ENCODE data around the gene SIRT4.
"Not testable (repeated sequence)": the region's sequence is repeated elsewhere in the genome, so short reads cannot be mapped to it uniquely, and the experiment has no call there.

SIRT4 gene

DNA sequence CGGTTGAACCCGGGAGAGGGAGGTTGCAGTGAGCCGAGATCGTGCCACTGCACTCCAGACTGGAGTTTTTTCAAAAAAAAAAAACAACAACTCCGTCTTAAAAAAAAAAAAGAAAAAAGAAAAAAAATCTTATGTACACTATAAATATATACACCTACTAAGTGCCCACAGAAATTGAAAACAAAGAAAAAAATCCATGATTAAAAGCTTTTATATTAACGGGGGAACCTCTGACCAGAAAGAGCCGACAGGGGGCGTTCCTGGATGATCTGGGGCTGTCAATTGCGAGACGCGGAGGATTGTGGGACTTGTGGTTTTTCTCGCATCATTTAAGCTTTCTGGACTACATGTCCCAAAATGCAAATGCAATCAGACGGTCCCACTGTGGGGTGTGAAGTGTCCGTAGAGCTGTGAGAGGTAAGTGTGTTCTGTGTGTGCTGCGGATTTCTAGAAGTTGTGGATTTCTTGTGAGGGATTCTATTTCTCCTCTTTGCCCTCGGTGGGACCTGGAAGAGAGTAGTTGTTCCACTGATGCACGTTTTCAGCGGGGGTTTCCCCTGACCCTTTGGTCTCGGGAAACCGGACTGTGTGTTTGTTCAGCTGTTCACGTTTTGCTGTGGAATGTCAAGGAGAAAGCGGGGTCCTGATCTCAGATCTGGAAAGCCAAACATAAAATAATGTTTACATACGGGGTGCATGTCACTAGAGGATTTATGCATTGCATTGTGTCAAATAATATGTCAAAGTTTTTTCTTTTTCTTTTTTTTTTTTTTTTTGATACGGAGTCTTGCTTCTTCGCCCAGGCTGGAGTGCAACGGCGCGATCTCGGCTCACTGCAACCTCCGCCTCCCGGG, at the start of gene SIRT4:
SIRT4 (plus strand) TSS at position 360 of the 854 bp plus-strand sequence. CDS start 1,241 bp downstream, outside the sequence.
- DNase-seq (ENCODE audit: low read depth in 2 of 2), result peak; percentile 68 to 82

DNA sequence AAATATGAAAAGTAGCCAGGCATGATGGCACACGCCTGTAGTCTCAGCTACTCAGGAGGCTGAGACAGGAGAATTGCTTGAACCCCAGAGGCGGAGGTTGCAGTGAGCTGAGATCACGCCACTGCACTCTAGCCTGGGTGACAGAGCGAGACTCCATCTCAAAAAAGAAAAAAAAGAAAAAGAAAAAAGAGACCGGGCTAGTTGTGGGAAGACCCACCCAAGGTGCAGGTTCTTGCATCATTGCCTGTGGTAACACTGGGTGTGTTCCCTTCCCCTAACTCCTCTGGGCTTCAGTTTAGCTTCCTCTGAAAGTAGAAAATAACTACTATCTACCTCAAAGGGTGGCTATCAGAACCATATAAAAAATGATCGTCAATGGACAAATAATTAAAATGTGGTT, 48.8 kb upstream of the SIRT4 start:
- not testable (repeated sequence) for DNase-seq (ENCODE audit: low read depth in 2 of 2)

- DNase-seq (ENCODE audit: low read depth in 2 of 2), result no peak
Observed at GRCh38 chr12:120254809-120255208, 47.3 kb upstream of the SIRT4 start.

GRCh38 chr12:120257041-120257821, 44.9 kb upstream of the SIRT4 start:
- no peak for DNase-seq (ENCODE audit: low read depth in 2 of 2)

DNA sequence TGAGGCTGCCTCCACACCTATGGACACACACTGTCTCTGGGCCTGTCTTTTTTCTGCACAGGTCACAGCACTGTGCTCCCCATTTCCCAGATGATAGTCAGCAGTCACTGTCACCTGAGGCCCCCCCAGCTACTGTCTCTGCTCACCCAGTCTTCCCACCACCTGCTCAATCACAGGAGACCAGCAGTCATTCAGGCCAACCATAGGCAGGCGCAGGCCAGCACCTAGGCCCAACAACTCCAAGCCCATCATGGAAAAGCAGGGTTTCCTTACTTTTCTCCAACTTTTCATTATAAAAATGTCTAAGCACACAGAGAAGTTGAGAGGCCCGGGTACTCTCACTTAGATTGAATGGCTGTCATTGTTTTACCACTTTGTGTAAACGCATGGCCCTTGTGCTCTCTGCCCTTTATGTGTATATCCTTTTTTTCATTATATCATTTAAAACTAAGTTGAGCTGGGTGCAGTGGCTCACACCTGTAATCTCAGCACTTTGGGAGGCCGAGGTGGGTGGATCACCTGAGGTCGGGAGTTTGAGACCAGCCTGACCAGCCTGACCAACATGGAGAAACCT, 43.7 kb upstream of the SIRT4 start:
- DNase-seq (ENCODE audit: low read depth in 2 of 2), result no peak

GRCh38 chr12:120259418-120260202, 42.5 kb upstream of the SIRT4 start:
- no peak for DNase-seq (ENCODE audit: low read depth in 2 of 2)

DNA sequence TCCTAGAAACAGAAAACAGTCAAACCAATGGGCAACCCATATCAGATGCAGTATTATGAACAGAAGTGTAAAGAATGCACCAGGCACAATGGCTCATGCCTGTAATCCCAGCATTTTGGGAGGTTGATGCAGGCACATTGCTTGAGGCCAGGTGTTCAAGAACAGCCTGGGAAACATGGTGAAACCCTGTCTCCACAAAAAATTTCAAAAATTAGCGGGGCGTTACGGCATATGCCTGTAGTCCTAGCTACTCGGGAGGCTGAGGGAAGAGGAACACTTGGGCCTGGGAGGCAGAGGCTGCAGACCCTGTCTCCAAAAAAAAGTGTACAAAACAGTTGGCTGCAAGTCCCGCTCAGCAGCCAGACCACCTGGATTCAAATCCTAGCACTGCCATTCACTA, 41.5 kb upstream of the SIRT4 start:
- no peak for DNase-seq (ENCODE audit: low read depth in 2 of 2)

GRCh38 chr12:120261951-120262851, 39.9 kb upstream of the SIRT4 start:
- DNase-seq (ENCODE audit: low read depth in 2 of 2), result no peak

GRCh38 chr12:120262852-120263747, 39.0 kb upstream of the SIRT4 start:
- DNase-seq (ENCODE audit: low read depth in 2 of 2), result no peak

- DNase-seq (ENCODE audit: low read depth in 2 of 2), result no peak
Observed at GRCh38 chr12:120263748-120264085, 38.4 kb upstream of the SIRT4 start.

GRCh38 chr12:120264086-120264903, 37.8 kb upstream of the SIRT4 start:
- DNase-seq (ENCODE audit: low read depth in 2 of 2), result no peak

GRCh38 chr12:120264904-120265472, 37.1 kb upstream of the SIRT4 start:
- no peak for DNase-seq (ENCODE audit: low read depth in 2 of 2)

- peak; percentile 82 to 87 for DNase-seq (ENCODE audit: low read depth in 2 of 2)
Observed at GRCh38 chr12:120265473-120266179, 36.5 kb upstream of the SIRT4 start, which contains the start of gene PXN. Gene PXN, minus strand, starts transcription at chr12:120265730. Its CDS starts 101 bp downstream, at chr12:120265629.

- no peak for DNase-seq (ENCODE audit: low read depth in 2 of 2)
Observed at GRCh38 chr12:120266180-120266870, 35.8 kb upstream of the SIRT4 start.

DNA sequence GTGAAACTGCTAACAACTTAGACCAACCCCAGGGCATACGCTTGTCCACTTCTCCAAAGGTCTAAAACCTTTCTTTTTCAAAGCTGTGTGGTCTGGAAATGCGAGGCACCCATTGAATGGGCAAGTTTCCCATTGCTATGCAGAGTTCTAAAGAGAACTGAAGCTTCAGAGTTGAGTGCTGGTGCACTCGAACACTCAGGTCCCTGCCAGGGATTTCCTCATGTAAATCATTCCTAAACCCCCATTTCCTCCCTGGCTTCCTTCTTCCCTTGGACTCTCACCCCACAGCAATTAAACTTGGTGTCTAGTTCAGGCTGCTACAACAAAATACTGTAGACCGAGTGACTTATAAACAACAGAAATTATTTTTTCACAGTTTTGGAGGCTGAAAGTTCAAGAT, 34.4 kb upstream of the SIRT4 start:
- no peak for DNase-seq (ENCODE audit: low read depth in 2 of 2)

DNA sequence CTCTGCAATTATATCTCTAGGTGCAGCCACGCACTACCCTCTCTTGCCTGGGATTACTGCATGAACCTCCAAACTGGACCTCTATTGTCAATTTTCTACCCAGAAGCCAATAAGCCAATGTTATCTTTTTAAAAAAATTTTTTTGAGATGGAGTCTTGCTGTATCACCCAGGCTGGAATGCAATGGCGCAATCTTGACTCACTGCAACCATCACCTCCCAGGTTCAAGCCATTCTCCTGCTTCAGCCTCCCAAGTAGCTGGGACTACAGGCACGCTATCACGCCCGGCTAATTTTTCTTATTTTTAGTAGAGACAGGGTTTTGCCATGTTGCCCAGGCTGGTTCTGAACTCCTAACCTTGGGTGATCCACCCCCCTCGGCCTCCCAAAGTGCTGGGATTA, 25.4 kb upstream of the SIRT4 start:
- DNase-seq (ENCODE audit: low read depth in 2 of 2), result no peak

Measured in stimulated activated CD8-positive, alpha-beta memory T cell treated with anti-CD3 and anti-CD28 coated beads, Interleukin-2, amount 100 ng/mL, for 1 hour (primary cell).